Measurements from ENCODE around the gene SYNRG. TPM values are rescaled to one million over a fixed set of nuclear protein-coding genes. Genes with fewer than 3 reads are reported as not detected.

Gene SYNRG
- total RNA-seq, result 10.4 and 11.0 TPM in 2 replicates

DNA sequence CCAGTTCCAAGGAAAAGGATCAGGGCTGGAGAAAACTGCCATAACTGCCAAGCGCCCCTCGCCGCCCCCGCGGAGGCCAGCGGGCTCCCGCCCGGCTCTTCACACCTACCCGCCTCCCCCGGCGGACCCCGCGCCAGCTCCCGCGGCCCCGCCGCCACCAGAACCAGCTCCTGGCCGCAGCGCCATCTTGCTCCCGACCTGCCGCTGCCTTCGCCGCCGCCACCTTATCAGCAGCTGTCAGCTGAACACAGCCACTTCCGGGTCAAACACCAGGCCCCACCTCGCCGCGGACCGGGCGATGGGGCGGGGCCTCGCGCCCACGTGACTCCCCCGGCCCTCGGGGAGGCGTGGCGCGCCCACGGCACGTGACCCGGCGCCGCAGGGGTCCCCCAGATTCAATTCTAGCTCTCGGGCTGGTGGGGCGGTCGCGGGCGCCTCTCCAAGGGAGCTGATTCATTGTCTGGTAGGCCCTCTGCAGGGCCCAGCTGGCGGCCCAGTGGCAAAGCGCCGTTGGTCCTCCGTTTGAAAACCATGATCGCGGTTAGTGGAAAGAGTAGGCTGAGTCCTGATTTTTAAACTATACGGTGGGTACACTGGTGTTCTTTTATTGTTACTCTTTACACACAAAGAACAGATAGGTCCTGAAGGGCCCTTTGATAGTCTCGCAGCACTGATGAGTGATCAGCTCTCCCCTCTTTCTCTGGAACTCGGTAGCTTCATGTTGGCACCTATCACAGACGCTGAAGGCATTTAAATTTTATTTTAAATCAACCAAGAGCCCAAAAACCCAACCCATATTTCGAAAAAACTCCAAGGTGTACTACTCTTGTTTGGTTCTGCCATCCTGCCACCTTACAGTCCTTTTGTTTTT lies at the start of gene SYNRG:
Gene SYNRG, minus strand, starts transcription at position 249 of the 871 bp plus-strand sequence. Its CDS starts 63 bp downstream, at position 186.
- TF ChIP-seq, protein P1, sequence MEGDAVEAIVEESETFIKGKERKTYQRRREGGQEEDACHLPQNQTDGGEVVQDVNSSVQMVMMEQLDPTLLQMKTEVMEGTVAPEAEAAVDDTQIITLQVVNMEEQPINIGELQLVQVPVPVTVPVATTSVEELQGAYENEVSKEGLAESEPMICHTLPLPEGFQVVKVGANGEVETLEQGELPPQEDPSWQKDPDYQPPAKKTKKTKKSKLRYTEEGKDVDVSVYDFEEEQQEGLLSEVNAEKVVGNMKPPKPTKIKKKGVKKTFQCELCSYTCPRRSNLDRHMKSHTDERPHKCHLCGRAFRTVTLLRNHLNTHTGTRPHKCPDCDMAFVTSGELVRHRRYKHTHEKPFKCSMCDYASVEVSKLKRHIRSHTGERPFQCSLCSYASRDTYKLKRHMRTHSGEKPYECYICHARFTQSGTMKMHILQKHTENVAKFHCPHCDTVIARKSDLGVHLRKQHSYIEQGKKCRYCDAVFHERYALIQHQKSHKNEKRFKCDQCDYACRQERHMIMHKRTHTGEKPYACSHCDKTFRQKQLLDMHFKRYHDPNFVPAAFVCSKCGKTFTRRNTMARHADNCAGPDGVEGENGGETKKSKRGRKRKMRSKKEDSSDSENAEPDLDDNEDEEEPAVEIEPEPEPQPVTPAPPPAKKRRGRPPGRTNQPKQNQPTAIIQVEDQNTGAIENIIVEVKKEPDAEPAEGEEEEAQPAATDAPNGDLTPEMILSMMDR (conservative IDR thresholded peaks at IDR 0.05; ENCODE audit: low read depth, low read length), result peak; percentile 32
- peak within 1 kb of the TSS; percentile 84 for H3K4me3 ChIP-seq (ENCODE audit: low read depth, low read length)
- no peak for DNase-seq (ENCODE audit: low read depth)

- TF ChIP-seq, protein P1 (conservative IDR thresholded peaks at IDR 0.05; ENCODE audit: low read depth, low read length), result no peak
Observed at GRCh38 chr17:37657202-37657601, 48.0 kb upstream of the SYNRG start.

DNA sequence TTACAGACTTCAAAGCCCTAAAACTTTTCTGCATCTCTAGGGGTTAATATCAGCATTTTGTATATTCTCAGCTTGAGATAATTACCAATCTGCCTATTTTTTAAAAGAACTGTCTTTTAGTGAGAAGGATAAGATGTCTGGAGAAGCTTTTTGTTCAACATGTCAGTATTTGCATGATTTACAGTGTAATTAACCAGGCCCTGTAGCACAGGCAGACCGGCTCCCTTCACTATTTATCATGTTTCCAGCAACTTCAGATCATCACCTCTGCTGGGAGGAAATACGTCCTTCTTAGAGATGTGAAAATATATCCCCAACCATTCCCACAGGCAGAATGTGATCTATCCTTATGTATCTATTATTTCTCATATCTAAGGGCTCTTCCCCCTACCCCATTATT lies 42.6 kb upstream of the SYNRG start:
- TF ChIP-seq, protein P1 (conservative IDR thresholded peaks at IDR 0.05; ENCODE audit: low read depth, low read length), result no peak
- no peak for DNase-seq (ENCODE audit: low read depth)
- no peak overlapping the region for H3K4me3 ChIP-seq (ENCODE audit: low read depth, low read length)

More at GRCh38 chr17:37657202-37657601, 48.0 kb upstream of the SYNRG start:
- H3K4me3 ChIP-seq (ENCODE audit: low read depth, low read length), result no peak overlapping the region
- no peak for DNase-seq (ENCODE audit: low read depth)

DNA sequence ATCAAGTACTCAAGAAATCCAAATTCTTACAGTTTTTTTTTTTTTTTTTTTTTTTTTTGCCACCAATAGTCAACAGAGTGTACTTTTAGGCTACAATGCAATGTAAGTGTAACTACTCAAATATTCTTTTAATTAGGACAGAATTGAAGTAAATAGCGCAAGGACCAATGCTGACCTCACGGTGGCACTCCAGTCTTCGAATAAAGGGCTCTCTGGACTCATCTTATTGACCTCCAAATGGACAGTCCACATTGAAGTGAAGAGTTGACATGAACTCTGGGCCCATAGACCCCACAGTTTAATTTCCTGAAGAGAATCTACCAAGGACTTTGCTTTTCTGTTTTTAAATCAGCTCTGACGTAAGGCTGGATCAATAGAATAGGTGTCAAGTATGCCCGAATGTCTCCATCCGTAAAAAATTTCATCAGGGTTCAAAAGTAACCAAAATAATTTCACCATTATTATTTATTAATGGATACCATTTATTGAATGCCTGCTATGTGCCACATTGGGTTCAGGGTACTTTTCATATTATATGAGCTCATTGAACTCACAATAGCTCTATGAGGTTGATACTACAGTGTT lies 41.3 kb upstream of the SYNRG start:
- DNase-seq (ENCODE audit: low read depth), result no peak
- H3K4me3 ChIP-seq (ENCODE audit: low read depth, low read length), result no peak overlapping the region
- TF ChIP-seq, protein P1 (conservative IDR thresholded peaks at IDR 0.05; ENCODE audit: low read depth, low read length), result peak; percentile 69

DNA sequence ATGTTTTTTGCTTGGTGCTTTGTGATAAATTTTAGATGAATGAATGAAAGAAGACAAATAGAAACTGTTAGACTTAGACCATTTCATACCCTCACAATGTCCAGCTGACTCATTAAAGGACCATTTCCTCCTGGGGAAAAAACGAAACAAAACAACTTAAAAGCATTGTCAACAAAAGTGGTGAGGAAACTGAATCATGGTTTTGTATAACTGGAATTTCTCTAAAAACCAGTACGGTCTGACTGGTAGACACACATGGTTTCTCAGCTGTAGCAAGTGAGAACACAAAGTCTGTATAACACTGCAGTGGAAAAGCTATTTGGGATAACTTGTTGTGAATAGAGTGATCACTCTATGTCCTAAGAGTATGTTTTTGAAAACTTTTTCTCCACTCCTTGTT lies 39.3 kb upstream of the SYNRG start:
- DNase-seq (ENCODE audit: low read depth), result peak; percentile 96
- H3K4me3 ChIP-seq (ENCODE audit: low read depth, low read length), result no peak overlapping the region
- TF ChIP-seq, protein P1 (conservative IDR thresholded peaks at IDR 0.05; ENCODE audit: low read depth, low read length), result no peak

- TF ChIP-seq, protein P1 (conservative IDR thresholded peaks at IDR 0.05; ENCODE audit: low read depth, low read length), result no peak
- H3K4me3 ChIP-seq (ENCODE audit: low read depth, low read length), result no peak overlapping the region
- no peak for DNase-seq (ENCODE audit: low read depth)
Observed at GRCh38 chr17:37647856-37648255, 38.6 kb upstream of the SYNRG start.
